22Rv1 (cell line): ENCODE measurements around the gene MAGI2.

Source experiments
- H3K27ac ChIP-seq: fragments of 450-650 bp; 2 replicates; pipeline ENCODE4 v1.5.1; 2017
- ZFX ChIP-seq: fragments of 450-650 bp; IDR thresholded peaks from 2 replicates; pipeline ENCODE4 v1.6.1; 2017; ENCODE audit warnings: antibody characterized with exemption, borderline replicate concordance
- TF ChIP-seq, protein P1 (sequence below): fragments of 450-650 bp; IDR thresholded peaks from 2 replicates; pipeline ENCODE4 v1.5.1; 2017; ENCODE audit warnings: mild to moderate bottlenecking

Gene MAGI2

DNA sequence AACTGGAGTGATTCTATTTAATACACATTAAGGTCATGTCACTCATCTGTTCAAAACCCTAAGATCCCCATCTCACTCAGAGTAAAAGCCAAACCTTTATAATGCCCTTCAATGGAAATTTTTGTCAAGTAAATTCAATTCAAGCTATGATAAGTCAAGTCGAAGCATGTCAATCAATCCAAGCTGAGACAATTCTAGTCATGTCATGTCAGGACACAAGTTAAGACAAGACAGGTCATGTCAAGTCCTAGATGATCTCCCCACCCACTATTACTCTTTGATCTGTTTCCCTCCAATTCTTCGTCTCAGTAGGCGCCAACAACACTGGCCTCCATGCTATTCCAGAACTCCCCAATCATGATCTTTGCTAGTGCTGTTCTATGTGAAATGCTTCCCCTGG, 141.4 kb downstream of the MAGI2 start:
- H3K27ac ChIP-seq, result no peak overlapping the region
- TF ChIP-seq ZFX, result no peak
- TF ChIP-seq, protein P1, sequence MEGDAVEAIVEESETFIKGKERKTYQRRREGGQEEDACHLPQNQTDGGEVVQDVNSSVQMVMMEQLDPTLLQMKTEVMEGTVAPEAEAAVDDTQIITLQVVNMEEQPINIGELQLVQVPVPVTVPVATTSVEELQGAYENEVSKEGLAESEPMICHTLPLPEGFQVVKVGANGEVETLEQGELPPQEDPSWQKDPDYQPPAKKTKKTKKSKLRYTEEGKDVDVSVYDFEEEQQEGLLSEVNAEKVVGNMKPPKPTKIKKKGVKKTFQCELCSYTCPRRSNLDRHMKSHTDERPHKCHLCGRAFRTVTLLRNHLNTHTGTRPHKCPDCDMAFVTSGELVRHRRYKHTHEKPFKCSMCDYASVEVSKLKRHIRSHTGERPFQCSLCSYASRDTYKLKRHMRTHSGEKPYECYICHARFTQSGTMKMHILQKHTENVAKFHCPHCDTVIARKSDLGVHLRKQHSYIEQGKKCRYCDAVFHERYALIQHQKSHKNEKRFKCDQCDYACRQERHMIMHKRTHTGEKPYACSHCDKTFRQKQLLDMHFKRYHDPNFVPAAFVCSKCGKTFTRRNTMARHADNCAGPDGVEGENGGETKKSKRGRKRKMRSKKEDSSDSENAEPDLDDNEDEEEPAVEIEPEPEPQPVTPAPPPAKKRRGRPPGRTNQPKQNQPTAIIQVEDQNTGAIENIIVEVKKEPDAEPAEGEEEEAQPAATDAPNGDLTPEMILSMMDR, result no peak

DNA sequence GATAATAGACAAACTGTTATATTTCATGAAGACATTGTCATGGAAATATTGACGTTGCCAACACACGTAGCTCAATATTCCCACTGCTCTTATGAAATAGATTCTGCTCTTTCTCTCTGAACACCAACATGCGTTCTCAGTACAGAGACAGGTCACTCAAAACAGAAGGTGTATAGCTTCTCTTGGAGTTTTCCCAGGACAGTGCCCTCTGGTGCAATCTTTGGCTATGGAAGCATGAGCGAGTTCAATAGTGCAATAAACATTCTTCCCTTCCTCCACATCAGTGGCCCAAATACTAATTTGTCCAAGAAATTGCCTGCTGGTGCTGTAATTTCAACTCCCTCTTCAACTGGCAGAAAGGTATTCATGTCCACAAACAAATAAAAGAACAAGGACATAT, 145.3 kb downstream of the MAGI2 start:
- TF ChIP-seq, protein P1, result peak; percentile 50
- TF ChIP-seq ZFX, result no peak
- H3K27ac ChIP-seq, result no peak overlapping the region

DNA sequence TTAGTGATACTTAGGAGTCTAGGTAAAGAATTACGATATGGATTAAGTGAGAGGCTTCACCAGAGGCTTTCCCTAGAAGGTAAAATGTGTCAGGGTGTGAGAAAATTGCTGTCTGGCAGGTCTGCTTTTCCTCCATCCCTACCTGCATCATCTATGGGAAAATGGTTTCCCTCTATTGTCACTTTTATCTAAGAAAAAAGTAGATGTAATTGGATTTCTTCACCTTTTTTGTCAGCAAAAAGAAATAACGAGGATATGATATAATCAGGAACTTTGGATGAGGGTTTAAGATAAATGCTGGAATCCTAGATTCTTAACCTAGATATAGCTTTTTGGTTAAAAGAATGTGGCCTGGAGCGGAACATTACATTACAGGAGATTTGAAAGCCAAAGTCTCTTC, 146.1 kb downstream of the MAGI2 start:
- TF ChIP-seq ZFX, result no peak
- TF ChIP-seq, protein P1, result no peak
- no peak overlapping the region for H3K27ac ChIP-seq

DNA sequence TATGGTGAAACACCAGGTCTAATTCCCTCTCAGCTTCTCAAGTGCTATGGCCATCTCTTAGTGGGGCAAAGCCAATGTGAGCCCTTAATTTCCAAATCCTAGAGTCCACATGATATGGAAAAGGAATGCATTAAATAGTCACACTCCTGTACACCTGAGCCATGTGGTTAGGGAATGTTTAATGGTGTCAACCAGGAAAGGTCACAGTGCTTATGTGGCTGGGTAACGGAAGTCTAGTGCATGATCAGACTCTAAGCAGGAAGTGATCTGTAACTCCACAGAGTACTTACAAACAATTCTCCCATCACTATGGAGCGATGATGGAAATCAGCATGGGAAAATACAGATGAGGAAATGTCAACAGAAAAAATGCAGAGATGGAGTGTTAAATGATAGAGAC, 148.8 kb downstream of the MAGI2 start:
- H3K27ac ChIP-seq, result no peak overlapping the region
- no peak for TF ChIP-seq ZFX
- TF ChIP-seq, protein P1, result no peak

DNA sequence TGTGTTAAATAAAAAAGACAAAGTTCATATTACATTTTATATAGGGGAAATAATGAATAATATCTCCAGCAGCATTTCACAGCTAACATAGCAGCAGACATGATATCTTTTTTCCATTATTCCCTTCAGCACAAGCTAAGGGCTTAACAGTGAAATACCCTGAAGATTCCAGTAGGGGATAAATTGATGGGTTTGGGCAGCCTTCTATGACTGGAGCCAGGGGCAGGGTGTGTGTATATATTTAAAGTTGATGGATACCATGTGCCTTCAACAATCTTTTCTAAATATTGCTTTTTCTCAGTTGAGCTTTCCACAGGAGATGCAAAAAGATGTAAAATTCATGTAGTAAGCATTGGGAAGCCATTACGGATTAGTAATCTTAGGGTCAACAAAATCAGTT, 151.2 kb downstream of the MAGI2 start:
- TF ChIP-seq, protein P1, result no peak
- no peak for TF ChIP-seq ZFX
- H3K27ac ChIP-seq, result no peak overlapping the region

DNA sequence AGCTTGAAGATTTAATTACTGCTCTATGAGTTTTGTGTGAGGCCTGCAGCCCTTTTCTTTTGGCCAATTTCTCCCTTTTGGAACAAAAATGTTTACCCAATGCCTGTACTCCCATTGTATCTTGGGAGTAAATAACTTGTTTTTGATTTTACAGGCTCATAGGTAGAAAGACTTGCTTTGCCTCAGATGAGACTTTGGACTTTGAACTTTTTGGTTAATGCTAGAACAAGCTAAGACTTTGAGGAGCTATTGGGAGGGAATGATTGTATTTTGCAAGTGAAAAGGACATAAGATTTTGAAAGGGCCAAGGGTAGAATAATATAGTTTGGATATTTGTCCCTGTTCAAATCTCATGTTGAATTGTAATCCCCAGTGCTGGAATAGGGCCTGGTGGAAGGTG, 152.0 kb downstream of the MAGI2 start:
- TF ChIP-seq, protein P1, result no peak
- TF ChIP-seq ZFX, result no peak
- peak overlapping the region; percentile 43 for H3K27ac ChIP-seq

DNA sequence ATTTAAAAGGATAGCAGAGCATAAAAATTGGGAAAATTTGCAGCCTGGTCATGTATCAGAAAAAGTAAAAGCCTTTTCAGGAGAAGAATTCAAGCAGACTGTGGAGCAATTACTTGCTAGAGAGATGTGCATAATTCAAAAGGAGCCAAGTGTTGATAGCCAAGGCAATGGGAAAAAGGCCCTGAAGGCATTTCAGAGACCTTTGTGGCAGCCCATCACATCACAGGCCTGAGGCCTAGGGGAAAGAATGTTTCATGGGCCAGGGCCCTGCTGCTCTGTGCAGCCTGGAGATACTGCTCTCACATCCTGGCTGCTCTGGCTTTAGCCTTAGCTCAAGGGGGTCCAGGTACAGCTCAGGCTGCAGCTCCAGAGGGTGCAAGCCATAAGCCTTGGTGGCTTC, 152.9 kb downstream of the MAGI2 start:
- no peak overlapping the region for H3K27ac ChIP-seq
- no peak for TF ChIP-seq ZFX
- TF ChIP-seq, protein P1, result no peak
